HG03457 (cell line): ENCODE data around the gene MFNG.

Source experiments
- ATAC-seq: cut with Tn5 transposase; IDR thresholded peaks from one replicate; pipeline ENCODE4 v1.9.1; 2021; ENCODE audit warnings: moderate number of reproducible peaks; ENCODE audit not compliant: unreplicated experiment

The MFNG gene

GRCh38 chr22:37497062-37497599, 10.9 kb upstream of the MFNG start:
- ATAC-seq = no peak

- no peak for ATAC-seq
Measured at GRCh38 chr22:37496651-37497050, 10.5 kb upstream of the MFNG start.

GRCh38 chr22:37493979-37494378, 7.8 kb upstream of the MFNG start:
- no peak for ATAC-seq

GRCh38 chr22:37492428-37493344, 6.5 kb upstream of the MFNG start:
- no peak for ATAC-seq

- no peak for ATAC-seq
Measured at GRCh38 chr22:37491559-37492427, 5.6 kb upstream of the MFNG start.

- ATAC-seq = no peak
Measured at GRCh38 chr22:37491106-37491505, 4.9 kb upstream of the MFNG start.

GRCh38 chr22:37489983-37490382, 3.8 kb upstream of the MFNG start:
- no peak for ATAC-seq

- no peak for ATAC-seq
Measured at GRCh38 chr22:37488337-37489135, 2.4 kb upstream of the MFNG start.

GRCh38 chr22:37487571-37487970, 1.4 kb upstream of the MFNG start:
- ATAC-seq = no peak

- no peak for ATAC-seq
Measured at GRCh38 chr22:37487129-37487528, 945 bp upstream of the MFNG start.

- no peak for ATAC-seq
Measured at GRCh38 chr22:37485395-37486223, 575 bp downstream of the MFNG start.

GRCh38 chr22:37484480-37485394, 1.4 kb downstream of the MFNG start:
- no peak for ATAC-seq

GRCh38 chr22:37483050-37483449, 3.1 kb downstream of the MFNG start:
- no peak for ATAC-seq

- ATAC-seq = no peak
Measured at GRCh38 chr22:37482244-37482643, 3.9 kb downstream of the MFNG start.

- no peak for ATAC-seq
Measured at GRCh38 chr22:37481347-37481907, 4.8 kb downstream of the MFNG start.

GRCh38 chr22:37480387-37481346, 5.5 kb downstream of the MFNG start:
- ATAC-seq = no peak

GRCh38 chr22:37479196-37479595, 7.0 kb downstream of the MFNG start:
- no peak for ATAC-seq
